Islet precursor cell (in vitro differentiated cells): ENCODE results near the gene IRAK1.
"Not testable (repeated sequence)": the region's sequence is repeated elsewhere in the genome, so short reads cannot be mapped to it uniquely, and the experiment has no call there.

Experiments
- DNase-seq: peaks from one replicate; pipeline ENCODE4 v3.0.0-alpha.2; 2018

Gene IRAK1

GRCh38 chrX:153993978-153994377 is 25.7 kb downstream of the IRAK1 start:
- DNase-seq, result no peak

DNA sequence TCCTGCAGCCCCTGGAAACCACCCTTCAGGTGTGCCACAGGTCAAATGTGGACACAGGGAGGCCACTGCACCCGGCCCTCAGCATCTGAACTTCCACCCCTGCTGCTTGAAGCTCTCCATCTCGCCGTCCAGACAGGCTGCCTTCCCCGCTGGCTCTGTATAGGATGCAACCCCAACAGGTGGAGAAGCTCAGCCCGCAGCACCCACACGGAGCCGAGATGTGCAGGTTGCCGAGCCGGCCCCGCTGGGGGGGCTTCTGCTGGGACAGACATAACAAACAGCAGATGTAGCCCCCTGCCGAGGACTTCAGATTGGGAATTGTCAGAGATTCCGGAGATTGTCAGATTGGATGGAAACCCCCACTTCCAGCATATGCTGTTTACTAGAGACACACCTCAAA is 26.6 kb downstream of the IRAK1 start:
- peak; percentile 22 for DNase-seq

DNA sequence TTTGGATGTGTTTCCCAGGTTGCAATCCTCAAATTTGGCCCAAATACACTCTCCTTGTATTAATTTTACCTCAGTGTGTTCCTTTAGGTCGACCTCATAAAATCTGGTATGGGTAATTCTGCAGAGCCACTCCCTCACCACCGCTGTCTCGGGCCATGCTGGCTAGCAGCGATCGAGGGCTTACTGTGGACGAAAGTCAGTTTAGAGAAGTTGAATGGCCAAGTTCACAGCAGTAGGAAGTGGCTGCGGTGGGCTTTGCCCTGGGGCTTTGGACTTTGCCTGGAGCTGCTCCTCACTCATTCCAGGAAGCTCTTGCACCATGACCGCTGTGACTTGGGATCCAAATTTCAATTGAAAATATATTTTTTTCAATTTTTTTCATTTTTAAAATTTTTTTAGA is 27.5 kb downstream of the IRAK1 start:
- DNase-seq, result no peak

- no peak for DNase-seq
Measured at GRCh38 chrX:153991013-153991580, 28.6 kb downstream of the IRAK1 start.

GRCh38 chrX:153989973-153990655 is 29.6 kb downstream of the IRAK1 start:
- no peak for DNase-seq

DNA sequence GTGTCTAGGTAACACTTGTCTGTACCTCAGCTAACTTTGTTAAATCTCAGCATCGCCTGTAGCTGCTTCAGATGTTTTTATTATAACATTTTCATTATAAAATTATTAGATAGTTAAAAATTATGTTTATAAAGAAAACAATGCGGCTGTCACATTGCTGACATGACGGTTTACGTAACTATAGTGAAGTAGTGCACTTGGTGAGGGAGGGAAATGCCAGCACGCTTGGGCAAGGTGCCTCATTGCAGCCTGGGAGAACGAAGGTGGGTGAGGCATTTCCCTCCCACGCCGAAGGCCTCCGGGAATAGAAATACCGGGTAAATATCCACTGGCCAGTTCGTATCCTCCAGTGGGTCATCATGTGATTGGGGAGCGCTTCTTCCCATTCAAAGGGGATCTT is 31.2 kb downstream of the IRAK1 start:
- no peak for DNase-seq

- DNase-seq, result peak; percentile 44
Measured at GRCh38 chrX:153984351-153985178, 35.1 kb downstream of the IRAK1 start.

- peak; percentile 35 for DNase-seq
Measured at GRCh38 chrX:153983321-153983801, 36.3 kb downstream of the IRAK1 start.

DNA sequence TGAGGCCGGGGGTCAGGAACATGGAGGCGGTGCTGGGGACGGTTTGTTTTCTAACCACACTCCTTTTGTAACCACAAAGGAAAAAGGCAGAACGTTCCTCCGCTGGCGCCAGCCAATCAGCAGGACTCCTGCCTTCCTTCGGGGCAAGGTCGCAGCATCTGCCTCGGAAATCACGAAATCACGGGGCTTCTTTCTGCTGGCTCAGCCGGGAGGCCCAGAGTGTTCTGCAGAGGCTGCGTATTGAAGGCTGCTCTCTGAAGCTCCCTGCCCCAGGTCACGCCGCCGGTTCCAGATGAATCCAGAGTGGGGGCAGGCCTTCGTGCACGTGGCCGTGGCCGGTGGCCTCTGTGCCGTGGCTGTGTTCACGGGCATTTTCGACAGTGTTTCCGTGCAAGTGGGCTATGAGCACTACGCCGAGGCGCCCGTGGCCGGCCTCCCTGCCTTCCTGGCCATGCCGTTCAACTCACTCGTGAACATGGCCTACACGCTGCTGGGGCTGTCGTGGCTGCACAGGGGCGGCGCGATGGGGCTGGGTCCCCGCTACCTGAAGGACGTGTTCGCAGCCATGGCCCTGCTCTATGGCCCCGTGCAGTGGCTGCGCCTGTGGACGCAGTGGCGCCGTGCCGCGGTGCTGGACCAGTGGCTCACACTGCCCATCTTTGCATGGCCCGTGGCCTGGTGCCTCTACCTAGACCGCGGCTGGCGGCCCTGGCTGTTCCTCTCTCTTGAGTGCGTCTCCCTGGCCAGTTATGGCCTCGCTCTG is 37.8 kb downstream of the IRAK1 start:
- peak; percentile 46 for DNase-seq

DNA sequence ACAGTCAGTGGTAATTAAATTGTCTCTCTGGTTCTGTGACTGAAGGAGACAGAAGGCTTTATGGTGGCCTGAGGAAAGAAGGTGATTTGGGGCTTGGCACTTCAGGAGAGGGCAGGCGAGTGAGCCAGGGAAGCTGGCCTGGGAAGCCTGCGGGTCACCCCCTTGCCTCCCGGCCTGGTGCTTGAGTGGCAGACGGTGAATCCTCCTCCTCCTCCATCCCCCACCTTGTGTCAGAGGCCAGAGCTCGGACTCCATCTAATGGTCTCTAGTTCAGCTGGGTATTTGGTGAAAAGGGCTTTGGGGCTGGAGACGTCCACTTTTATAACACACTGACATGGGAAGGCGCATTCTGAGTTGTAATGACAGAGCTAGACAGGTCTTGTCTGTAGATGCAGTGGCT is 38.5 kb downstream of the IRAK1 start:
- peak; percentile 34 for DNase-seq

- not testable (repeated sequence) for DNase-seq
Measured at GRCh38 chrX:153980394-153980793, 39.3 kb downstream of the IRAK1 start.

DNA sequence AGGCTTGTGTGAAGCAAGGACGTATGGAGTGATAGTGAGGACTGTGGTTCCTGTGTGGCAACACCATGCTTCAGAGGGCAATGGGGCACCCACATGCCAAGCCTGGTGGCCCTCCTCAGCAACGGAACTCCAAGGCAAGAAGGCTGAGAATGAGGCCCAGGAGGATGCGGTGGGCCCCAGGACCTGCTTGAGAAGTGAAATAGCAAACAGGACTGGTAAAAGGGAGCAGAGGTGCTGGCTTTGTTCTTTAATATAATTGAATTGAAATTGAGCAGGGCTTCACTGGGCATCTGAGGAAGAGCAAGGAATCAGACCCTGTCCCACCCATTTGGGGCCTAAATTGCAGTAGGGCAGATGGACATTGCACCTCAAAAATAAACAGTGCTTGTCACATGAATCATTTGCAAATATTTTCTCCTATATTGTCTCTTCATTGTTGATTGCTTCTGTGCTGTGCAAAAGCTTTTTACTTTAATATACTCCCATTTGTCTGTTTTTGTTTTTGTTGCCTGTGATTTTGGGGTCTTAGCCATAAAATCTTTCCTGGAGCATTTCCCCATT is 44.9 kb downstream of the IRAK1 start:
- DNase-seq, result no peak

DNA sequence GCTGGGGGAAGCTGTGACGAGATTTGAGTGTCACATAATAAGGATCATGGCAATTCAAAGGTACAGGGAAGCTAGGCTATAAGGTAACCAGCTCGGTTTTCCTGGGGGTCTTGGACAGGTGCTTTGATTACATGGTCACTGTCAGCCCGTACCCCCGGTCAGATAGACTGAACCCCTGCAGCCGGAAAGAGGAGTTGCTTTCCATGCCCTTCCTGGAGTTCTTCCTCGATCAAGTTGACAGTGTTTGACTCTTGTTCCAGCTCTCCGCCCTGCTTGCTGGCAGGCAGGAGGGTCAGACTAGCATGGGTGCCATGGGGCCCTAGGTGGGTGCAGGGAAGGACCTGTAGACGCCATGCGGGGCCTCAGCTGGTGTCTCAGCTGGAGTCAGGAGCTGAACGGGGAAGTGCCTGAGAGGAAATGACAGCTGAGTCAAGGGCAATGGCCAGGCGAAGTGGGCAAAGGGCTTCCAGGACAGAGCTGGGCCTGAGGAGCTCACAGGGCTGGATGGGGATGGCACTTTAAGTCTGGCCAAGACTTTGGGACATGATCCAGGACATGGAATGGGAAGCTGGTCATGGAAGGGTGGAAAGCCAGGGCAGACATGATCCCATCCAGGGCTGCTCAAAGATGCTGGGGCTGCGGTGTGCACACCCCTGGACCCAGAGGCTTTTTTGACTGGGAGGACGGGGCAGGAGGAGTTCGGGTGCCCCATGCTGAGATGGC is 45.5 kb downstream of the IRAK1 start:
- DNase-seq, result peak; percentile 47

DNA sequence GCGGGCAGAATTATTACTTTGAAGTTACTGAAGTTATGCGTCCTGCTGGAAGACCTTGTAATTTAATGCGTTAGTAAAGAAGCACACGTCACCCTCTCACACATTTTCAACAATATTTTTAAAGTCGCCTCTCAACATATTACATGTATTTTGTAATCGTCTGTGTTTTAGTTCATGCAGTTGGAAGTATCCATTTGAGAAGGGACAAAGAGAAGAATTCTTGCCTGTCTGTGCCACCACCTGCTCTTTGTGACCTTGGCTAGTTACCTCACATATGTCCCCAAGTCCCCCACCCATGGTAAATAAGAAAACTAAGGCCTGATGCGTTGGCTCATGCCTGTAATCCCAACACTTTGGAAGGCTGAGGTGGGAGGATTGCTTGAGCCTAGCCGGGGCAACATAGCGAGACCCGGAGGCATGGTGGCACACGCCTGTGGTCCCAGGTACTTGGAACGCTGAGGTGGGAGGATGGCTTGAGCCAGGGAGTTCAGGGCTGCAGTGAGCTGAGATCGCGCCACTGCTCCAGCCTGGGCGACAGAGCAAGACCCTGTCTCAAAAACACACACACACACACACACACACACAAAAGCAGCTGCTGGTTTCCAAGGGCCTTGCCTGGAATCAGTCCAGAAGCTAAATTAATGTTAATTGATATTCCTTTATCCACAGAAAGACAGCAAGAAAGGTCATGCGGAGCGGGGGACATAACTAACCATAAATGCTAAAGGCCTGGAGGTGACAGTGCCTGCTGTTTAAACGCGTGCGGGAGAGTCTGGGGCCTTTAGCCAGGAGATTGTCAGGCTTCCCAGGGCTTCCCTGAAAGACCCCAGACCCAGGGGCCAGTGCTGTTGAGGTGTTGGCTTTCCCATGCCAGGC is 46.3 kb downstream of the IRAK1 start:
- DNase-seq, result peak; percentile 52

- peak; percentile 91 for DNase-seq
Measured at GRCh38 chrX:153972368-153973126, 47.2 kb downstream of the IRAK1 start, which contains the start of gene TMEM187. TMEM187 (plus strand) TSS chrX:153972754; CDS start chrX:153982063, 9,309 bp downstream.

DNA sequence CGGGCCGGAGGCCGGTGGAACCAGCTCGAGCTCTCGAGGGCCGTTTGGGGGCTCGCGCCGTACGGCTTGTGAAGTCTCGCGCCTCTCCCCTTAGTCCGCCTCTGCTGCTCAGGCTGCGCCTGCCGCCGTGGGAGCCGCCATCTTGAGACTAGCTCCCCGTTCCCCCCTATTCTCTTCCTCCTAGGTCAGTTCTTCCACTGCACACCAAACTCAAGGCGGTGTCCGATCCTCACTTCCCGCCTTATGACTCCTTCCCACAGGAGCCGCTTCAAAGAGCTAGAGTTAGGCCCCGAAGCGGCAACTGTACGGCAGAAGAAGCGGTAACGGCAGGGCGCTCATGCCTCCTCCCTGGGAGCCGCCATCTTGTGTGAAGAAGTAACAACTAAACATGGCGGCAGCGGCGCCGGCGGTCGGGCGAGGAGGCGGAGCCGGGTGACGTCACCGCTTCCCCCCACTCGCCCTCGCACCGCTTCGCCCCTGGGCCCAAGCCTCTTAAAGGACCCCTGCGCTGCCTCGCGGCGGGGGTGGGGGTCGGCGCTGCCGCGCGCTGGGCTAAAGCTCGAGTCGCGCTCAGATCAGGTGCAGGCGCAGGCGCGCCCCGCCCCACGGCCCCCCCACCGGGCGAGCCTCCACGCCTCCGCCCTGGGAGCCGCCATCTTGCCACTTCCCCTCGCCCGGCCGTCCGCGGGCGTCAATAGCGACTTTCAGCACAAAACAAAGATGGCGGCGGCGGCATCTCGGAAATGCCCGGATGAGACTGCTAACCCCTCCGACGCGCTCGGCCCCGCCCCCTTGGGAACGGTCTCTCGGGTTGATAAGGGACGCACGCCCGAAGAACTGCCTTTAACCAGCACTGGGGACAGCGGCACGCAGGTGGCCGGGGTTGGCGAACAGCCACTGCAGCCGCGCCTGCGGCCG is 48.0 kb downstream of the IRAK1 start, which contains the start of gene HCFC1:
HCFC1 (minus strand) TSS at position 369 of the 918 bp plus-strand sequence. CDS start 978 bp downstream, outside the sequence.
- peak; percentile 92 for DNase-seq

GRCh38 chrX:153971124-153971449 is 48.6 kb downstream of the IRAK1 start:
- DNase-seq, result peak; percentile 88

DNA sequence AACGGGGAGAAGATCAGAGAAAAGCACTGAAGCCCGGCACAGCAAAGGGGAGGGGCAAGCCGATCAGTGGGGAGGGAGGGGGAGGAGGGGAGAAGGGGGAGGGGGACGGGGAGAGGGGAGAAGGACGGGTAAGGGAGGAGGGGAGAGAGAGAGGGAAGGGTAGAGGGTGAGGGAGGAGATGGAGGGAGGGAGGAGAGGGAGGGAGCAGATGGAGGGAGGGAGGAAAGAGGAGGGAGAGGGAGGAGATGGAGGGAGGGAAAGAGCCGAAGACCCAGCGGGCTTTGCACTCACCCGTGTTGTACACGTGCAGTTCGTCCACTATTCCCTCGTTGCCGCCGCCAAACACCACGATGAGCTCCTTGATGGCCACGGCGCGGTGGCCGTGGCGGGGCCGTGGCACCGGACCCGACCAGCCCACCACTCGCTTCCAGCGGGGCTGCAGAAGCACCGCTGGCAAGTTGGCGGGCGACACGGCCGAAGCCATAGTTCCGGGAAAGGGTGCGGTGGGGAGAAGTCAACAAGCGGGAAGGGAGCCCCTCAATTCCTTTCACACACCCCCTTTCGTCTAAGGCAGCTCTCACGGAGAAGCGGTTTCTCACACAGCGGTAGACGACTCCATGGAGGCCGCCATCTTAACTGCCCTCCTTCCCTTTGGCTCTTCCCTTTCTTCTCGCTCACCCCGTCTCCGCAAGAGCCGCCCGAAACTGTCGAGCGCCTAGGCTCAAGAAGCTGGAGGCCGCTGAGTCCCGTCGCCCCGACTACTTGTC is 49.2 kb downstream of the IRAK1 start:
- DNase-seq, result peak; percentile 77
